Progenitor cell of endocrine pancreas (in vitro differentiated cells): ENCODE results near the gene BTNL8. TPM values are rescaled to one million over a fixed set of nuclear protein-coding genes. Genes with fewer than 3 reads are reported as not detected.

Experiments used
- DNase-seq: peaks from one replicate; pipeline ENCODE4 v3.0.0; 2021; ENCODE audit warnings: low spot score; ENCODE audit not compliant: unreplicated experiment
- H3K27ac Mint-ChIP-seq: 2 replicates; pipeline ENCODE4 v1.8.0; 2021; ENCODE audit warnings: mild to moderate bottlenecking, moderate library complexity, mixed read lengths
- H3K27me3 Mint-ChIP-seq: 2 replicates; pipeline ENCODE4 v1.8.0; 2021; ENCODE audit warnings: mixed read lengths
- H3K36me3 Mint-ChIP-seq: 2 replicates; pipeline ENCODE4 v1.8.0; 2022; ENCODE audit warnings: mixed read lengths; ENCODE audit not compliant: insufficient read depth
- H3K4me1 Mint-ChIP-seq: 2 replicates; pipeline ENCODE4 v1.8.0; 2021; ENCODE audit warnings: low read depth, mixed read lengths
- H3K4me3 Mint-ChIP-seq: 2 replicates; pipeline ENCODE4 v1.8.0; 2021; ENCODE audit warnings: low read depth, mild to moderate bottlenecking, moderate library complexity, mixed read lengths
- H3K9me3 Mint-ChIP-seq: 2 replicates; pipeline ENCODE4 v1.8.0; 2021; ENCODE audit warnings: low read depth, mixed read lengths
- total RNA-seq: library from RNA; stranded (reverse); gene quantifications from 2 replicates; pipeline ENCODE4 v1.2.1, GENCODE V29; 2021
- TF ChIP-seq, protein P1 (sequence below): fragments of 200-600 bp; sonication (generic); IDR thresholded peaks from one replicate; pipeline ENCODE4 v1.5.0; 2021; ENCODE audit warnings: antibody characterized with exemption, mild to moderate bottlenecking; ENCODE audit not compliant: unreplicated experiment

BTNL8 gene
- total RNA-seq, 1 donor from 2014 or later: not detected

GRCh38 chr5:180975338-180975737 lies 76.4 kb downstream of the BTNL8 start:
- DNase-seq: no peak
- H3K4me3 Mint-ChIP-seq: no peak overlapping the region
- H3K9me3 Mint-ChIP-seq: peaks cover 7% of the 10 kb centered on the region
- H3K36me3 Mint-ChIP-seq: no peaks in the 10 kb centered on the region
- no peak overlapping the region for H3K27ac Mint-ChIP-seq
- TF ChIP-seq, protein P1, sequence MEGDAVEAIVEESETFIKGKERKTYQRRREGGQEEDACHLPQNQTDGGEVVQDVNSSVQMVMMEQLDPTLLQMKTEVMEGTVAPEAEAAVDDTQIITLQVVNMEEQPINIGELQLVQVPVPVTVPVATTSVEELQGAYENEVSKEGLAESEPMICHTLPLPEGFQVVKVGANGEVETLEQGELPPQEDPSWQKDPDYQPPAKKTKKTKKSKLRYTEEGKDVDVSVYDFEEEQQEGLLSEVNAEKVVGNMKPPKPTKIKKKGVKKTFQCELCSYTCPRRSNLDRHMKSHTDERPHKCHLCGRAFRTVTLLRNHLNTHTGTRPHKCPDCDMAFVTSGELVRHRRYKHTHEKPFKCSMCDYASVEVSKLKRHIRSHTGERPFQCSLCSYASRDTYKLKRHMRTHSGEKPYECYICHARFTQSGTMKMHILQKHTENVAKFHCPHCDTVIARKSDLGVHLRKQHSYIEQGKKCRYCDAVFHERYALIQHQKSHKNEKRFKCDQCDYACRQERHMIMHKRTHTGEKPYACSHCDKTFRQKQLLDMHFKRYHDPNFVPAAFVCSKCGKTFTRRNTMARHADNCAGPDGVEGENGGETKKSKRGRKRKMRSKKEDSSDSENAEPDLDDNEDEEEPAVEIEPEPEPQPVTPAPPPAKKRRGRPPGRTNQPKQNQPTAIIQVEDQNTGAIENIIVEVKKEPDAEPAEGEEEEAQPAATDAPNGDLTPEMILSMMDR: no peak
- H3K4me1 Mint-ChIP-seq: peaks cover 2% of the 10 kb centered on the region
- H3K27me3 Mint-ChIP-seq: no peaks in the 10 kb centered on the region

DNA sequence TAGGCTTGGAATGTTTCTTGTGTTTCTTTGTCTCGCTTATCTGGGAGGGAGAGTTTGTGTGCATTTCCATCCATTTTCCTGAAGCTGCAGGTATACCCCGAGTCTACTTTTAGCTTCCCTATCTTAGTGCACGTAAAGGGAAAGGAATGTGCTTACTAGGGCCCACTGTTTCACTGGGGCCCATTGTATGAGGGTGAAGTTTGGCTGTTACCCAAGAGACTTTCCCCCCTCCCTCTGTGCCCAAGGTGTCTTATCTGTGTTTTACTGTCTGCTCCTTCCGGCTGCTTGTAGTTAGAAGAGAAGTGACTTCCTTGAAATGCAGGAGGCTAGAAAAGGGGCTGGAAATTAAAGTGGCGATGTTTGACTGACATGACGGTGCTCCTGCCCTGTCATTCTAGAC lies 77.6 kb downstream of the BTNL8 start:
- Mint-ChIP-seq H3K27ac (no peak overlapping the region), H3K36me3 (no peaks in the 10 kb centered on the region), H3K27me3 (peaks cover 3% of the 10 kb centered on the region), H3K4me1 (no peaks in the 10 kb centered on the region), H3K4me3 (no peak overlapping the region), H3K9me3 (peaks cover 2% of the 10 kb centered on the region)
- TF ChIP-seq, protein P1: no peak
- no peak for DNase-seq

GRCh38 chr5:180977852-180978251 lies 78.9 kb downstream of the BTNL8 start:
- DNase-seq: no peak
- no peaks in the 10 kb centered on the region for H3K4me1 Mint-ChIP-seq
- TF ChIP-seq, protein P1: no peak
- no peak overlapping the region for H3K27ac Mint-ChIP-seq
- peaks cover 8% of the 10 kb centered on the region for H3K27me3 Mint-ChIP-seq
- no peaks in the 10 kb centered on the region for H3K9me3 Mint-ChIP-seq
- no peaks in the 10 kb centered on the region for H3K36me3 Mint-ChIP-seq
- H3K4me3 Mint-ChIP-seq: no peak overlapping the region

GRCh38 chr5:180982008-180982741 lies 83.2 kb downstream of the BTNL8 start:
- TF ChIP-seq, protein P1: no peak
- no peaks in the 10 kb centered on the region for H3K4me1 Mint-ChIP-seq
- no peak overlapping the region for H3K27ac Mint-ChIP-seq
- no peak overlapping the region for H3K4me3 Mint-ChIP-seq
- no peaks in the 10 kb centered on the region for H3K9me3 Mint-ChIP-seq
- no peak for DNase-seq
- peaks cover 13% of the 10 kb centered on the region for H3K27me3 Mint-ChIP-seq
- no peaks in the 10 kb centered on the region for H3K36me3 Mint-ChIP-seq

DNA sequence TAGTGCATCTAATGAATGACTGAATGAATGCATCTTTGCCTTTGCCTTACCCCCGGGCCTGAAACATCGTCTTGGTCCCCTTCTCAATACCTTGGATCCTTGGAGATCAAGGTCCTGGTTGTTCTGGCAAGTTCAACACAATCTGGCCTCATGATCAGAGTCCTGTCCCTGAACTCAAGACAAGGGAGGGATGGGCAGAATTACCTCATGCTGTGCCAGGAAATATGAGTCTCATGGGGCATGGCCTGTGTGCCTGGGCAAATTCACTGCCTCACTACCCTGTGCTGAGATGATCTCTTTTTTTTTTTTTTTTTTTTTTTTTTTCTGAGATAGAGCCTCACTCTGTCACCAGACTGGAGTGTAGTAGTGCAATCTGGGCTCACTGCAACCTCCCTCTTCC lies 89.1 kb downstream of the BTNL8 start:
- no peaks in the 10 kb centered on the region for H3K36me3 Mint-ChIP-seq
- no peak overlapping the region for H3K27ac Mint-ChIP-seq
- peaks cover 15% of the 10 kb centered on the region for H3K27me3 Mint-ChIP-seq
- H3K9me3 Mint-ChIP-seq: no peaks in the 10 kb centered on the region
- TF ChIP-seq, protein P1: no peak
- no peaks in the 10 kb centered on the region for H3K4me1 Mint-ChIP-seq
- no peak for DNase-seq
- H3K4me3 Mint-ChIP-seq: no peak overlapping the region
